Hepatocyte (in vitro differentiated cells): ENCODE data around the gene DDX20. TPM values are rescaled to one million over a fixed set of nuclear protein-coding genes. Genes with fewer than 3 reads are reported as not detected.
"Not testable (repeated sequence)": the region's sequence is repeated elsewhere in the genome, so short reads cannot be mapped to it uniquely, and the experiment has no call there.

Source experiments
- DNase-seq: peaks from one replicate; pipeline ENCODE4 v3.0.0-alpha.2; 2016; ENCODE audit warnings: low spot score
- H2AFZ ChIP-seq: fragments of 200-600 bp; sonication (generic); 2 replicates; pipeline ENCODE4 v1.6.0; 2016; ENCODE audit warnings: antibody characterized with exemption, mild to moderate bottlenecking
- H3K27ac ChIP-seq: fragments of 200-600 bp; sonication (generic); 2 replicates; pipeline ENCODE4 v1.5.1; 2016; ENCODE audit warnings: mild to moderate bottlenecking
- H3K27me3 ChIP-seq: fragments of 200-600 bp; sonication (generic); 2 replicates; pipeline ENCODE4 v1.6.1; 2016
- H3K36me3 ChIP-seq: fragments of 200-600 bp; sonication (generic); replicated peaks from 2 replicates; pipeline ENCODE4 v1.5.1; 2016; ENCODE audit warnings: low read depth; ENCODE audit not compliant: insufficient read depth
- H3K4me1 ChIP-seq: fragments of 200-600 bp; sonication (generic); 2 replicates; pipeline ENCODE4 v1.5.1; 2016; ENCODE audit warnings: mild to moderate bottlenecking, moderate library complexity; ENCODE audit not compliant: insufficient read depth
- H3K4me2 ChIP-seq: fragments of 200-600 bp; sonication (generic); 2 replicates; pipeline ENCODE4 v1.6.0; 2016
- H3K4me3 ChIP-seq: fragments of 200-600 bp; sonication (generic); 2 replicates; pipeline ENCODE4 v1.5.1; 2016; ENCODE audit warnings: mild to moderate bottlenecking
- H3K79me2 ChIP-seq: fragments of 200-600 bp; sonication (generic); 2 replicates; pipeline ENCODE4 v1.6.0; 2017; ENCODE audit warnings: mild to moderate bottlenecking
- H3K9me2 ChIP-seq: fragments of 200-600 bp; sonication (generic); replicated peaks from 2 replicates; pipeline ENCODE4 v1.6.0; 2017; ENCODE audit warnings: mild to moderate bottlenecking; ENCODE audit not compliant: insufficient read depth
- H3K9me3 ChIP-seq: fragments of 200-600 bp; sonication (generic); 2 replicates; pipeline ENCODE4 v1.5.1; 2016; ENCODE audit warnings: low read depth, mild to moderate bottlenecking
- H4K20me1 ChIP-seq: fragments of 200-600 bp; sonication (generic); 2 replicates; pipeline ENCODE4 v1.6.0; 2016; ENCODE audit warnings: mild to moderate bottlenecking; ENCODE audit not compliant: insufficient read depth, poor library complexity, severe bottlenecking
- EZH2 ChIP-seq: fragments of 200-600 bp; sonication (generic); IDR thresholded peaks from 2 replicates; pipeline ENCODE4 v1.6.1; 2016; ENCODE audit warnings: antibody characterized with exemption, mild to moderate bottlenecking, borderline replicate concordance
- EZH2phosphoT487 ChIP-seq: fragments of 200-600 bp; sonication (generic); IDR thresholded peaks from one replicate; pipeline ENCODE4 v1.6.1; 2018; ENCODE audit warnings: antibody characterized with exemption, mild to moderate bottlenecking, low read depth, moderate library complexity; ENCODE audit not compliant: unreplicated experiment, severe bottlenecking
- WGBS: methylation state at CpG from one replicate; pipeline ENCODE4 v1.1.6; 2016; ENCODE audit warnings: low lambda C conversion rate; ENCODE audit errors: missing lambda C conversion rate; 5-methylcytosine and 5-hydroxymethylcytosine counted together
- polyA plus RNA-seq: library from polyadenylated mRNA; unstranded; fragments of >200 nt; fragmentation: Nextera tagmentation; extraction: Ambion mirVana; gene quantifications from 2 replicates; pipeline ENCODE4 v1.2.1, GENCODE V29; 2016
- total RNA-seq: library from RNA; depleted of rRNA; stranded (reverse); fragments of >200 nt; gene quantifications from 2 replicates; pipeline ENCODE4 v1.2.3, GENCODE V29; 2014
- TF ChIP-seq, protein P1 (sequence below): fragments of 200-600 bp; sonication (generic); IDR thresholded peaks from 2 replicates; pipeline ENCODE4 v1.5.1; 2016; ENCODE audit warnings: antibody characterized with exemption, mild to moderate bottlenecking; ENCODE audit not compliant: poor library complexity

DDX20 gene
- total and polyA plus RNA-seq, 2 experiments from 2014 or later: 6.7 to 19.4 TPM

DNA sequence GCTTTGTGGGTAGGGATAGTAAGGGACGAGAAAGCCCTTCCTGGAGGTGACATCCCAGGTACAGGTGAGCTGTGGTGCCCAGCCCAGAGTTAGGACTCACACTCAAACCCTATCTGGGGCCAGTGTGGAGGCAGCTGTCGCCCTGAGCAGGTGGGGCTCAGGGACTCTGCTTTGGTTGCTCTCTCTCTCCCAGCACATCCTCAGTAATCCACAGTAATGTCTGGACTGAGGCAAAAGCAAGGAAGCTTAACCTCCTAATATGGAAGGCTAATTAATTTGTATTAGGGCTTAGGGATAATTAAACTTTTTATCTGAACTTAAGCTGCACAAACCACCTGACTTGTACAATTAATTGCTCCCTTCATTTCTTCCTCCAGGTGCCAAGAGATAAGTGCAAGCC, 38.2 kb downstream of the DDX20 start:
- Histone ChIP-seq H3K4me3 (no peak overlapping the region), H3K27me3 (no peaks in the 10 kb centered on the region), H3K27ac (no peak overlapping the region), H2AFZ (no peak overlapping the region), H4K20me1 (no peaks in the 10 kb centered on the region), H3K36me3 (no peaks in the 10 kb centered on the region), H3K4me2 (no peak overlapping the region), H3K9me3 (no peaks in the 10 kb centered on the region), H3K9me2 (no peaks in the 10 kb centered on the region), H3K4me1 (no peaks in the 10 kb centered on the region), H3K79me2 (no peaks in the 10 kb centered on the region)
- no peak for DNase-seq
- TF ChIP-seq EZH2 (no peak), EZH2phosphoT487 (no peak)
- TF ChIP-seq, protein P1, sequence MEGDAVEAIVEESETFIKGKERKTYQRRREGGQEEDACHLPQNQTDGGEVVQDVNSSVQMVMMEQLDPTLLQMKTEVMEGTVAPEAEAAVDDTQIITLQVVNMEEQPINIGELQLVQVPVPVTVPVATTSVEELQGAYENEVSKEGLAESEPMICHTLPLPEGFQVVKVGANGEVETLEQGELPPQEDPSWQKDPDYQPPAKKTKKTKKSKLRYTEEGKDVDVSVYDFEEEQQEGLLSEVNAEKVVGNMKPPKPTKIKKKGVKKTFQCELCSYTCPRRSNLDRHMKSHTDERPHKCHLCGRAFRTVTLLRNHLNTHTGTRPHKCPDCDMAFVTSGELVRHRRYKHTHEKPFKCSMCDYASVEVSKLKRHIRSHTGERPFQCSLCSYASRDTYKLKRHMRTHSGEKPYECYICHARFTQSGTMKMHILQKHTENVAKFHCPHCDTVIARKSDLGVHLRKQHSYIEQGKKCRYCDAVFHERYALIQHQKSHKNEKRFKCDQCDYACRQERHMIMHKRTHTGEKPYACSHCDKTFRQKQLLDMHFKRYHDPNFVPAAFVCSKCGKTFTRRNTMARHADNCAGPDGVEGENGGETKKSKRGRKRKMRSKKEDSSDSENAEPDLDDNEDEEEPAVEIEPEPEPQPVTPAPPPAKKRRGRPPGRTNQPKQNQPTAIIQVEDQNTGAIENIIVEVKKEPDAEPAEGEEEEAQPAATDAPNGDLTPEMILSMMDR: no peak
- 45% methylated on average over 2 of the region's 2 CpGs for WGBS

DNA sequence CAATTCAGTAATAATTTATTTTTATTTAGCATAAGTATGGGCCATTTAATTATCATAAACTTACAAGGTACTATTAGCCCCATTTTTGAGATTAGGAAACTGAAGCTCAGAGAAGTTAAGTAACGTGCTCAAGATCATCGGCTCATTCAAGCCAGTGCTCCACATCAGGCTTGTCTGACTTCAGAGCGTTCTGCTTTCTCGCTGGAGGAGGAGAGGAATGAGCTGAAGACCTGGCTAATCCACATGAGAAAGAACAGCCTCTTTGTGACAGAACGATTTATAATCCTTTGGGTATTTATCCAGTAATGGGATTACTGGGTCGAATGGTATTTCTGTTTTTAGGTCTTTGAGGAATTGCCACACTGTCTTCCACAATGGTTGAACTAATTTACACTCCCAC, 39.7 kb downstream of the DDX20 start:
- Histone ChIP-seq H3K4me3 (no peak overlapping the region), H3K4me1 (no peaks in the 10 kb centered on the region), H3K9me3 (no peaks in the 10 kb centered on the region), H3K4me2 (no peak overlapping the region), H3K27me3 (no peaks in the 10 kb centered on the region), H3K9me2 (no peaks in the 10 kb centered on the region), H3K27ac (no peak overlapping the region), H2AFZ (no peak overlapping the region), H4K20me1 (no peaks in the 10 kb centered on the region), H3K36me3 (no peaks in the 10 kb centered on the region), H3K79me2 (no peaks in the 10 kb centered on the region)
- no peak for TF ChIP-seq EZH2phosphoT487
- TF ChIP-seq EZH2: no peak
- TF ChIP-seq, protein P1: no peak
- WGBS: 64% methylated on average over 6 of the region's 6 CpGs
- DNase-seq: no peak

DNA sequence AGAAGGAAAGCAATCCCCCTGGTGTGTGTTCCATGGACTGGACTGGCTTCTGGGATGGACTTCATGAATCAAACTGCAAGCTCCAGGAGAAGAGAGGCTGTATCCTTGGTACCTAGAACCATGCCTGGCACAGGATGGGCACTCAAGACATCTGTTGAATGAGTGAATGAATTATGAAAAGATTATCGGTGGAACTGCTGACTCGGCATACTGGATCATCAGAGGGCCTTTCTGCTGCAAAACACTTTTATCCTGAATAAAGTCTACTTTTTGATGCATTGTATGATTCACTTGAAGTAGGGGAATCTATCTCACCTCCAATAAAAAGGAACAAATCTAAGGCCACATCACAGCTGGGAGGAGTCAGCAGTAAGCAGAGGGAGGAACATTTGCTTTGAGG, 42.9 kb downstream of the DDX20 start:
- H4K20me1 ChIP-seq: no peaks in the 10 kb centered on the region
- no peak for DNase-seq
- no peaks in the 10 kb centered on the region for H3K9me2 ChIP-seq
- no peaks in the 10 kb centered on the region for H3K9me3 ChIP-seq
- no peaks in the 10 kb centered on the region for H3K27me3 ChIP-seq
- H3K36me3 ChIP-seq: no peaks in the 10 kb centered on the region
- no peak overlapping the region for H2AFZ ChIP-seq
- no peaks in the 10 kb centered on the region for H3K4me1 ChIP-seq
- TF ChIP-seq, protein P1: no peak
- TF ChIP-seq EZH2phosphoT487 (no peak), EZH2 (no peak)
- H3K27ac ChIP-seq: no peak overlapping the region
- 95% methylated on average over 2 of the region's 2 CpGs for WGBS
- H3K4me3 ChIP-seq: no peak overlapping the region
- H3K4me2 ChIP-seq: no peak overlapping the region
- no peaks in the 10 kb centered on the region for H3K79me2 ChIP-seq

DNA sequence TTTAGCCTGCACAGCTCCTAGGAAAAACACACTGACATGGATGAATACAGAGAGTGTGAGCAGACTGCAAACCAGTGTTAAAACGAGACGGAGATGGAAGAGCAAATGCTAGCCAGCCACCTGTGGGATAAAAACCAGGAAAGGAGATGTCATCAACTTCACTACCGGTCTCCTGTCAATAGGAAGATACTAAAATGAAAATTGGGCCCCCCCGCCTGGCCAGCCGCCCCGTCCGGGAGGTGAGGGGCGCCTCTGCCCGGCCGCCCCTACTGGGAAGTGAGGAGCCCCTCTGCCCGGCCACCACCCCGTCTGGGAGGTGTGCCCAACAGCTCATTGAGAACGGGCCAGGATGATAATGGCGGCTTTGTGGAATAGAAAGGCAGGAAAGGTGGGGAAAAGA, 44.0 kb downstream of the DDX20 start:
- H3K79me2 ChIP-seq, H2AFZ ChIP-seq, H3K27me3 ChIP-seq, H3K9me3 ChIP-seq, H3K9me2 ChIP-seq, H3K4me2 ChIP-seq, H4K20me1 ChIP-seq, H3K4me1 ChIP-seq, H3K36me3 ChIP-seq, H3K4me3 ChIP-seq, H3K27ac ChIP-seq, DNase-seq: not testable (repeated sequence)
- 90% methylated on average over 14 of the region's 14 CpGs for WGBS
